HG03103 (cell line): ENCODE results near the gene INTU.

Experiments used
- ATAC-seq: cut with Tn5 transposase; IDR thresholded peaks from one replicate; pipeline ENCODE4 v1.9.1; 2021; ENCODE audit warnings: low read depth; ENCODE audit not compliant: unreplicated experiment

INTU gene

GRCh38 chr4:127734976-127735375 is 102.2 kb downstream of the INTU start:
- no peak for ATAC-seq

GRCh38 chr4:127737295-127737694 is 104.5 kb downstream of the INTU start:
- no peak for ATAC-seq

DNA sequence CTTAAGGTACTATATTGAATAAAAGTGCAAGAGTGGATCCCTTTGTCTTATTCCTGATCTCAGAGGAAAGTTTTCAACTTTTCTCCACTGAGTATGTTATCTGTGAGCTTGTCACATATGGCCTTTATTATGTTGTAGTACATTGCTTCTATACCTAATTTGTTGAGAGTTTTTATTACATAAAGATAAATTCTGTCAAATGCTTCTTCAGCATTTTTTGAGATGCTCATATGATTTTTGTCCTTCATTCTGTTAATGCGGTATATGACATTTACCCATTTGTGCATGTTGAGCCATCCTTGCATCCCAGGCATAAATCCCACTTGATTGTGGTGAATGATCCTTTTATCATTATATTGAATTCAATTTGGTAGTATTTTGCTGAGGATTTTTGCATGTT is 108.5 kb downstream of the INTU start:
- no peak for ATAC-seq

- no peak for ATAC-seq
Observed at GRCh38 chr4:127747883-127748282, 115.1 kb downstream of the INTU start.

- no peak for ATAC-seq
Observed at GRCh38 chr4:127748957-127749356, 116.2 kb downstream of the INTU start.

DNA sequence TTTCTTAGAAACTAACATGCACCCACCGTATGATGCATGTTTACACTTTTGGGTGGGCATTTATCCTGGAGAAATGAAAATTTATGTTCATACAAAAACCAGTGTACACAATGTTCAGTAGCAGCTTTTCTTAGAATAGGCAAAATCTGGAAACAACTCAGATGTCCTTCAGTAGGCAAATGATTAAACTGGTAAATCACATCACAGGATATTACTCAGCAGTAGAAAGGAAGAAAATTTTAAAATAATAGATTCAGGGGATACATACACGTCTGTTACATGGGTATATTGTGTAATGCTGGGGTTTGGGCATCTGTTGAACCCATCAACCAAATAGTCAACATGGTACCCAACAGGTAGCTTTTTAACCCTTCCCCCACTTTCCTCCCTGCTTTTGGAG is 124.1 kb downstream of the INTU start:
- ATAC-seq, result no peak

GRCh38 chr4:127759228-127759820 is 126.6 kb downstream of the INTU start:
- ATAC-seq, result no peak

DNA sequence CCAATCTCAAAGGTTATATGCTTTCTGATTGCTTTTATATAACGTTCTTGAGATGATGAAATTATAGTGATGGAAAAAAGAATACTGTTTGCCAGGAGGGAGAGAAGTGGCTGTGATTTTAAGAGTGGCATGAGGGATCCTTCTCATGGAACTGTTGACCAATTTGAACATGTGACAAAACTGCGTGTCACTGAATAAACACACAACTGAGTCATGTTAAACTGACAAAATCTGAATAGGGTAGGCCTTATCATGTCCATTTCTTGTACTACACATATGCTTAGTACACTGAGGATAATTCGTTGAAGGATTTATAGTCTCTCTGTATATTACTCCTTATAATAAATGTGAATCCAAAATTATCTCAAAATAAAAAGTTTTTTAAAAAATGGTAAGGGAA is 127.1 kb downstream of the INTU start:
- no peak for ATAC-seq

DNA sequence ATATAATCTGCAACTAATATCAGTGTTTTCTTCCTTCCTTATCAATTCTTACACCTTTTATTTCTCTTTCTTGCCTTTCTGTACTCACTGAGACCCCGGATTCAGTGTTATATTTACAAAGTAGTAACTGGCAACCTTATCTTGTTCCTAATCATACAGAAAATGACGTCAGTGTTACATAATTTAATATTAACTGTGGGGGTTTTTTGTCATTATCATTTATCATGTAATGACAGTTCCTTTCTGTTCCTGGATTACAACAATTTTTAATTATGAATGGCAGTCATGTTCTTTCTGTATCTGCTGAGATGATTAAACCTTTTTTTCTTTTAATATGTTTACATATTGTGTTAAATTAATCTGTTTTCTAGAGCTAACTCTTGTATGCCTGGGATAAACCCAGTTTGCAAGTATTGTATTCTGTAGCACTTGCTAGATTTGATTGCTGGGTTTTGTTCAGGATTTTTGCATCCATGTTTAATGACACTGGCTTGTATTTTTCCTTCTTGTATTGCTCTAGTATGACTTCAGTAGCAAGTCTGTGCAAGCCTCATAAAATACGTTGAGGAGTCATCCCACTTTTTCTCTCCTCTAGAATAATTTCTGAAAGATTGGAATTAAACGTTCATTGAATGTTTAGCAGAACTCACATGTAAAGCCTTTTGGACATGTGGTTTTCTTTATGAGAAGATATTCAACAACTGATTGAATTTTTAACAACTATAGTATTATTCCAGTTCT is 138.9 kb downstream of the INTU start:
- ATAC-seq, result no peak

DNA sequence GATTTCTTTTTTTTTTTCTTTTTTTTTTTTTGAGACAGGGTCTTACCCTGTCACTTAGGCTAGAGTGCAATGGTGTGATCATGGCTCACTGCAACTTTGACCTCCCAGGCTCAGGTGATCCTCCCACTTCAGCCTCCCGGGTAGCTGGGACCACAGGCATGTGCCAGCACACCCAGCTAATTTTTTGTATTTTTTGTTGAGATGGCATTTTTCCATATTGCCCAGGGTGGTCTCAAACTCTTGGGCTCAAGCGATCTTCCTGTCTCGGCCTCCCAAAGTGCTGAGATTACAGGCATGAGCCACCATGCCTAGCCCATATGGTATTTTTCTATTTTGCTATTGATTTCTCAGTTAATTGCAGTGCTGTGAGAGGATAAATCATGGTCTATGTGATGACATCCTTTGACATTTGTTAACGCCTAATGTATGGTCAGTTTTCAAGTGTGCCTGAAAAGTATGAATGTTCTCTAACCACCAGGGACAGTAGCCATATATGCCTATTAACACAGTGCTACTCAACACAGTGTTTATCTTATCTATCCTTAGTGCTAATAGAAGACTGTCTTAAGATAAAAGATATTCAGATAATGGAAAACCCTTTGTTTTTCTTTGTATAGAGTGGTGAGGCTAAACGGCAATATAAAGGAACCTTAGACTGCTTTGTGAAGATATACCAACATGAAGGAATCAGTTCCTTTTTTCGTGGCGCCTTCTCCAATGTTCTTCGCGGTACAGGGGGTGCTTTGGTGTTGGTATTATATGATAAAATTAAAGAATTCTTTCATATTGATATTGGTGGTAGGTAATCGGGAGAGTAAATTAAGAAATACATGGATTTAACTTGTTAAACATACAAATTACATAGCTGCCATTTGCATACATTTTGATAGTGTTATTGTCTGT is 140.3 kb downstream of the INTU start:
- no peak for ATAC-seq

- no peak for ATAC-seq
Observed at GRCh38 chr4:127775843-127776242, 143.1 kb downstream of the INTU start.
